Sigmoid colon (tissue), 7 donors: ENCODE data around the gene MPP3. TPM values are rescaled to one million over a fixed set of nuclear protein-coding genes. Genes with fewer than 3 reads are reported as not detected.

Experiments used
- DNase-seq: peaks from one replicate; pipeline ENCODE4 v3.0.0-alpha.2; 2019
- H3K27ac ChIP-seq, 4 donors: fragments of 200-600 bp; sonication (generic); one replicate each; pipeline ENCODE4 v1.5.1; 2016 to 2019; ENCODE audit warnings: mild to moderate bottlenecking in 1 of 4
- H3K27me3 ChIP-seq, 3 donors: fragments of 200-600 bp; sonication (generic); one replicate each; pipeline ENCODE4 v1.5.1; 2019; ENCODE audit warnings: mild to moderate bottlenecking in 1 of 3
- H3K36me3 ChIP-seq, 4 donors: fragments of 200-600 bp; sonication (generic); one replicate each; pipeline ENCODE4 v1.5.1; 2016 to 2019
- H3K4me1 ChIP-seq, 4 donors: fragments of 200-600 bp; sonication (generic); one replicate each; pipeline ENCODE4 v1.5.1; 2017 to 2019
- H3K4me3 ChIP-seq, 4 donors: fragments of 200-600 bp; sonication (generic); one replicate each; pipeline ENCODE4 v1.5.1; 2017 to 2019; ENCODE audit warnings: mild to moderate bottlenecking in 2 of 4, moderate library complexity in 1 of 4
- H3K9me3 ChIP-seq, 4 donors: fragments of 200-600 bp in 3 of 4; sonication (generic) in 3 of 4; one replicate each; pipeline versions ENCODE4 v1.5.1 to v1.6.1; 2013 to 2019
- EP300 ChIP-seq, 4 donors: sonication (generic); formaldehyde crosslinking; IDR thresholded peaks; one replicate each; pipeline ENCODE4 v1.6.1; 2017; ENCODE audit warnings: antibody characterized with exemption in 4 of 4
- POLR2A ChIP-seq, 2 donors: fragments of 450-650 bp; IDR thresholded peaks; one replicate each; pipeline ENCODE4 v1.6.1; 2016; ENCODE audit warnings: antibody characterized with exemption in 2 of 2, mild to moderate bottlenecking in 2 of 2, moderate library complexity in 2 of 2
- POLR2AphosphoS5 ChIP-seq, 4 donors: sonication (generic); formaldehyde crosslinking; IDR thresholded peaks; one replicate each; pipeline ENCODE4 v1.6.1; 2017; ENCODE audit warnings: antibody characterized with exemption in 4 of 4
- WGBS, 2 donors: extraction: QIAGEN DNeasy Blood & Tissue Kit; methylation state at CpG; one replicate each; pipeline ENCODE4 v1.1.7; 2013; 5-methylcytosine and 5-hydroxymethylcytosine counted together
- intact Hi-C: fragments of 100-400 bp; cut with DNase I; formaldehyde crosslinking; loops from one replicate; pipeline ENCODE4 v1.15.1; 2023
- polyA plus RNA-seq, 3 donors: library from polyadenylated mRNA; stranded (reverse); fragments of 200-250 nt; gene quantifications; one replicate each; pipeline ENCODE4 v1.2.3, GENCODE V29; 2013
- total RNA-seq, 4 donors: library from RNA; depleted of rRNA; stranded (reverse); fragments of >200 nt; gene quantifications; one replicate each; pipeline ENCODE4 v1.1.0, GENCODE V29; 2016
- TF ChIP-seq, protein P1 (sequence below), 4 experiments: fragments of 450-650 bp in 3 of 4; fragments of 200-600 bp in 1 of 4; IDR thresholded peaks; one replicate each; pipeline ENCODE4 v1.5.1; 2016 to 2019; ENCODE audit warnings: antibody characterized with exemption in 4 of 4, mild to moderate bottlenecking in 3 of 4, moderate library complexity in 2 of 4
- donor health status: healthy with polysubstance abuse.
- donor health status: Bipolar disorder and iron deficiency.
- donor health status: healthy.

Gene MPP3
- total and polyA plus RNA-seq, 7 donors = 0.23 to 10.5 (median 5.0) TPM

DNA sequence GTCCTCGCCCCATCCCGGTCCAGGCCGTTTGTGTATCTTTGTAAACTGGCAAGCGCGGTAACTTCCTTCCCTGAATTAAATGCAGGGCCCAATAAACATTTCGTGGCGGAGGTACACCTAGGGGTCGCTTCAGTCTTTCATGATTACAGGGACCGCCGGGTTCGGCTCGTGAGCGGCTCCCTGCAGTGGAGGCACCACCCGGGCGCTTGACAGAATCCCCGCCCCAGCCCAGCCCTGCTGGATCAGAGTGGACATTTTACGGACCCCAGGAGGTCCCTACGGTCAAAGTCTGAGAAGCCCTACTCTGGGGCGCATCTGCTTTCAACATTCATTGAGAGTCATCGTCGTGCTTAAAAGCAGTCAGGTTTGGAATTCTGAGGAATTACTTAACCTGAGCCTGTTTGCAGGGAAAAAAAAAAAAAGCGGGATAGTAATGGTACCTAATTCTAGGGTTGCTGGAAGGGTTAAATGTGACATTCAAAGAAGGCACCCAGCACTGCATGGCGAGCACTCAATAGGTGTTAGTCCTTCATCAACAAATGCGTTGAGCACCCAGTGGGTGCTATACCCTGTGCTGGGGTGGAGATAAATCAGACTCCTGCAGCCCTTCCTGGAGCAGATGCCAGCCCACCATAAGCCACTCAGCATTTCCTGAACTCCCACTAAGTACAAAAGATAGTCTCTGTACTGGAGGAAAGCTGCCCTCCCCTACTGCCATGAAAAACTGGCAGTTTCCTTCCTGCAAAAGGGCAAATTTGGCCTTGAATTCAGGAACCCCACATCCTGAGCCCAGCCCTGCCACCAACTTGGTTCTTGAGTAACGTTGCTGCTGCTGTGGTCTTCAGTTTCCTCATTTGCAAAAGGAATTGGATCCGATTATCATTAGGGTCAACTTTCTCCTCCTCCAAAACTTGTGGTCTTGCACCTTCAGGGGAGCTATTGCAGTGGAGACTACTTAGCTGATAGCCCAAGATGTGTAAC is 53.5 kb downstream of the MPP3 start:
- H3K4me3 ChIP-seq = peak overlapping the region; percentile 74 to 100 (median 82)
- TF ChIP-seq, protein P1, sequence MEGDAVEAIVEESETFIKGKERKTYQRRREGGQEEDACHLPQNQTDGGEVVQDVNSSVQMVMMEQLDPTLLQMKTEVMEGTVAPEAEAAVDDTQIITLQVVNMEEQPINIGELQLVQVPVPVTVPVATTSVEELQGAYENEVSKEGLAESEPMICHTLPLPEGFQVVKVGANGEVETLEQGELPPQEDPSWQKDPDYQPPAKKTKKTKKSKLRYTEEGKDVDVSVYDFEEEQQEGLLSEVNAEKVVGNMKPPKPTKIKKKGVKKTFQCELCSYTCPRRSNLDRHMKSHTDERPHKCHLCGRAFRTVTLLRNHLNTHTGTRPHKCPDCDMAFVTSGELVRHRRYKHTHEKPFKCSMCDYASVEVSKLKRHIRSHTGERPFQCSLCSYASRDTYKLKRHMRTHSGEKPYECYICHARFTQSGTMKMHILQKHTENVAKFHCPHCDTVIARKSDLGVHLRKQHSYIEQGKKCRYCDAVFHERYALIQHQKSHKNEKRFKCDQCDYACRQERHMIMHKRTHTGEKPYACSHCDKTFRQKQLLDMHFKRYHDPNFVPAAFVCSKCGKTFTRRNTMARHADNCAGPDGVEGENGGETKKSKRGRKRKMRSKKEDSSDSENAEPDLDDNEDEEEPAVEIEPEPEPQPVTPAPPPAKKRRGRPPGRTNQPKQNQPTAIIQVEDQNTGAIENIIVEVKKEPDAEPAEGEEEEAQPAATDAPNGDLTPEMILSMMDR (IDR thresholded peaks at IDR 0.05) = no peak
- TF ChIP-seq EP300 (IDR thresholded peaks at IDR 0.05) (no peak), POLR2AphosphoS5 (IDR thresholded peaks at IDR 0.05) (peak in 1 of 4 donors; percentile 70), POLR2A (IDR thresholded peaks at IDR 0.05) (no peak)
- peaks cover 0 to 40% (median 32%) of the 10 kb centered on the region in 4 donors for H3K4me1 ChIP-seq
- no peaks in the 10 kb centered on the region for H3K9me3 ChIP-seq
- DNase-seq = peak; percentile 69
- H3K27ac ChIP-seq = peak overlapping the region; percentile 97 to 100 (median 100)
- intact Hi-C loops = loop anchor here (5.0 to 10.0 kb wide), 3 partner anchors 53 to 395 kb away; partner anchors contain the start of genes CD300LG and MPP3
- 6 to 9% methylated on average over 26 of the region's 26 CpGs for WGBS, 2 donors
- H3K36me3 ChIP-seq = peaks cover 2 to 11% (median 5%) of the 10 kb centered on the region in 4 donors
- peaks cover 0 to 7% (median 0%) of the 10 kb centered on the region in 3 donors for H3K27me3 ChIP-seq

- H3K36me3 ChIP-seq = peaks cover 11 to 20% (median 12%) of the 10 kb centered on the region in 4 donors
- peaks cover 0 to 40% (median 32%) of the 10 kb centered on the region in 4 donors for H3K4me1 ChIP-seq
- H3K27me3 ChIP-seq = peaks cover 0 to 6% (median 0%) of the 10 kb centered on the region in 3 donors
- intact Hi-C loops = loop anchor here (5.0 to 10.0 kb wide), 3 partner anchors 54 to 394 kb away; partner anchors contain the start of genes CD300LG and MPP3
- WGBS, 2 donors = 0 to 1% methylated on average over 100 of the region's 100 CpGs
- peak within 1 kb of the TSS; percentile 97 to 100 (median 100) for H3K27ac ChIP-seq
- TF ChIP-seq EP300 (IDR thresholded peaks at IDR 0.05) (peak in 2 of 4 donors; percentile 66 to 89), POLR2AphosphoS5 (IDR thresholded peaks at IDR 0.05) (peak; percentile 94 to 96 (median 95)), POLR2A (IDR thresholded peaks at IDR 0.05) (peak; percentile 54 to 69)
- TF ChIP-seq, protein P1 (IDR thresholded peaks at IDR 0.05) = no peak
- H3K4me3 ChIP-seq = peak within 1 kb of the TSS; percentile 74 to 100 (median 82)
- no peaks in the 10 kb centered on the region for H3K9me3 ChIP-seq
- DNase-seq = peak; percentile 98
Observed at GRCh38 chr17:43778337-43779144, 54.4 kb downstream of the MPP3 start, which contains the start of gene DUSP3. DUSP3 (minus strand) TSS chr17:43778977; CDS start chr17:43778924, 53 bp downstream.

GRCh38 chr17:43774304-43775250 is 58.4 kb downstream of the MPP3 start:
- Histone ChIP-seq H3K27me3 (no peaks in the 10 kb centered on the region), H3K4me3 (no peak overlapping the region), H3K9me3 (no peaks in the 10 kb centered on the region), H3K27ac (peak overlapping the region in 2 of 4 donors; percentile 1 to 100), H3K4me1 (peaks cover 0 to 54% (median 38%) of the 10 kb centered on the region in 4 donors), H3K36me3 (peaks cover 31 to 59% (median 38%) of the 10 kb centered on the region in 4 donors)
- TF ChIP-seq, protein P1 (IDR thresholded peaks at IDR 0.05) = no peak
- TF ChIP-seq POLR2A (IDR thresholded peaks at IDR 0.05) (no peak), POLR2AphosphoS5 (IDR thresholded peaks at IDR 0.05) (no peak), EP300 (IDR thresholded peaks at IDR 0.05) (no peak)
- intact Hi-C loops = loop anchor here (5.0 to 10.0 kb wide), 3 partner anchors 58 to 390 kb away; partner anchors contain the start of genes CD300LG and MPP3
- DNase-seq = no peak
- WGBS, 2 donors = 93 to 96% methylated on average over 16 of the region's 16 CpGs
